GM12864 (cell line): ENCODE results near the gene XKRX.

Experiments used
- DNase-seq: peaks from one replicate; pipeline ENCODE4 v3.0.0-alpha.2; 2011; ENCODE audit warnings: low read depth
- H3K4me3 ChIP-seq: 2 replicates; pipeline ENCODE4 v1.5.1; 2011; ENCODE audit warnings: mild to moderate bottlenecking, low read depth, low read length, control low read depth
- TF ChIP-seq, protein P1 (sequence below): IDR thresholded peaks from 2 replicates; pipeline ENCODE4 v1.5.1; 2011; ENCODE audit warnings: low read depth, mild to moderate bottlenecking, moderate library complexity, low read length, control low read depth, inconsistent platforms; ENCODE audit errors: missing control alignments

The XKRX gene

DNA sequence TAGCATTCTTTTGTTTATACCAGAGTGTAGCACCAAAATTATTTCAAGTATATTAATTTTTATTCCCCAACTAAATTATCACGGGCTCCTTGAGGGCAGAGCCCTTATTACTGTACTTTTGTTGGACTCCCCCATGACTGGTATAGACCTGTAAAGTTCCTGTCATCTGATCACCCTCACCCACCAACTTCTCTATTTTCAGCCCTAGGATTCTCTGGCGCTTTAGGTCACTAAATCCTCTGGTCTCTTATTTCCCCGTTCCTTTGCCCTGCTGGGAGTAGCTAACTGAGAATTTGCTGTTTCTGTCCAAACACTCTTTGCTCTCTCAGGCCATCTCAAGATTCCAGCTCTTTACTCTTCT is 3.2 kb upstream of the XKRX start:
- TF ChIP-seq, protein P1, sequence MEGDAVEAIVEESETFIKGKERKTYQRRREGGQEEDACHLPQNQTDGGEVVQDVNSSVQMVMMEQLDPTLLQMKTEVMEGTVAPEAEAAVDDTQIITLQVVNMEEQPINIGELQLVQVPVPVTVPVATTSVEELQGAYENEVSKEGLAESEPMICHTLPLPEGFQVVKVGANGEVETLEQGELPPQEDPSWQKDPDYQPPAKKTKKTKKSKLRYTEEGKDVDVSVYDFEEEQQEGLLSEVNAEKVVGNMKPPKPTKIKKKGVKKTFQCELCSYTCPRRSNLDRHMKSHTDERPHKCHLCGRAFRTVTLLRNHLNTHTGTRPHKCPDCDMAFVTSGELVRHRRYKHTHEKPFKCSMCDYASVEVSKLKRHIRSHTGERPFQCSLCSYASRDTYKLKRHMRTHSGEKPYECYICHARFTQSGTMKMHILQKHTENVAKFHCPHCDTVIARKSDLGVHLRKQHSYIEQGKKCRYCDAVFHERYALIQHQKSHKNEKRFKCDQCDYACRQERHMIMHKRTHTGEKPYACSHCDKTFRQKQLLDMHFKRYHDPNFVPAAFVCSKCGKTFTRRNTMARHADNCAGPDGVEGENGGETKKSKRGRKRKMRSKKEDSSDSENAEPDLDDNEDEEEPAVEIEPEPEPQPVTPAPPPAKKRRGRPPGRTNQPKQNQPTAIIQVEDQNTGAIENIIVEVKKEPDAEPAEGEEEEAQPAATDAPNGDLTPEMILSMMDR: no peak
- no peak overlapping the region for H3K4me3 ChIP-seq
- no peak for DNase-seq

DNA sequence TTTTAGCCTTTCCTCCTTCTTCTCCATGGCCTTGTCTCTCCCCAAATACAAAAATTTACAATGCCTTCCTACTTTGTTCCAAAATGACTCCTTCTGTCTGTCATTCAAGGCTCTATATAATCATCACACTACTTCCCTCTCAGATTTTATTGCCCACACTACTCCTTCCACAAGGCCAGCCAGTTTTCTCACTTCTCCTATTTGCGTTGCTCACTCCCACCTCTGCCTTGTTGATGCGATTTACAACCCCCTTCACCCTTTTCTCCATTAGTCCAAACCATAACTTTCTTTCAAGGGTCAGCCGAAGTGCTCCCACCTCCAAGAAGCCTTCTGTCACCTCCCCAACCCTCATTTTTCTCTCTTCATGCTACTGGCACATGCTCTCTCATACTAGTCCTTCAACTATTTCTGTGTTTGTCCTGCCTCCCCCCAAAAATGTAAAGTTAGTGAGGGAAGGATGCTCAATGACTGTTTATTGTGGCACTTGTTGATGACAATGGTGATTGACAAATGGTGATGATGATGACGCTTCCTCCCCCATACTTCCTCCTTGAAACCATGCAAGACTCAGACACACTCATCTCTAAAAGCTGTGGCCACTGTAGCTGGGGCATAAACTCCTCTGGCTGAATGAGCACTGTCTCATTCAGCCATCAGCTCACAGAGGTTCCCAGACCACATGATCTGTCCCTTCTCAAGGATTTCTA is 2.7 kb upstream of the XKRX start:
- no peak overlapping the region for H3K4me3 ChIP-seq
- DNase-seq: no peak
- TF ChIP-seq, protein P1: no peak

DNA sequence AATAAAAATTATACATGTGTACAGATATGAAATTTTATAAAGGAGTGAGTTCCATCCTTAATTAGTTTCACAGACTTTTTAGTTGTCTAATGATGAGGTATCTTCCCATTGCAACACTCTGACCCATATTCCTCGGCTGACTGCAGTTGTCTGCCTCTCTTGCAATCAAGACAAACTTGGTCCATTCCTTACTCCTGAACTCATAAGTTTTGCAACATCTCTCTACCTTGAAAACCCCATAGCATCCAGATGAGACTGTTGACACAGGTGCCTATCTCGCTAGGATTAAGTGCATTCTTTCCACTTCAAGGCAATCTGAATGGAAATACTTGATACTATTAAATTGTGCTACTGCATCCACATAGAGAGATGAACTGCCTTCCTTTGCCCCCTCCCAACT is 2.3 kb downstream of the XKRX start:
- DNase-seq: no peak
- H3K4me3 ChIP-seq: no peak overlapping the region
- TF ChIP-seq, protein P1: no peak

DNA sequence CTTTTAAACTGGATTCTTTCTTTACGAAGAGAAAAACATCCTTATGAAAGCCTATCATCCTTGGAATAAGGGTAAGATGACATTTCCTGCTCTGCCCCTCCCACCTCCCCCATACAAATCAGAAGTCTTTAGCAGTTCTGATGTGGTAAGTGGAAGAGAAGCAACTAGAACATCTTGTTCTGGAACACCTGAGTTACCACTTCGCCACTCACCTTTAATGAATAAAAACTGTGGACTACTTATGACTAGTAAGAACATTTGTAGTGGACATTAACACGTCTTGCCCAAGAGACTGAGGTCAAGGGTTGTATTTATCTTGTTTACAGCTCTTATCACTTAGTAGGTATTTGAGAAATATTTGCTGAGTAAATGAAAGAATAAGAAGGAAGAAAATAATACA is 4.3 kb downstream of the XKRX start:
- no peak for DNase-seq
- H3K4me3 ChIP-seq: no peak overlapping the region
- TF ChIP-seq, protein P1: no peak

DNA sequence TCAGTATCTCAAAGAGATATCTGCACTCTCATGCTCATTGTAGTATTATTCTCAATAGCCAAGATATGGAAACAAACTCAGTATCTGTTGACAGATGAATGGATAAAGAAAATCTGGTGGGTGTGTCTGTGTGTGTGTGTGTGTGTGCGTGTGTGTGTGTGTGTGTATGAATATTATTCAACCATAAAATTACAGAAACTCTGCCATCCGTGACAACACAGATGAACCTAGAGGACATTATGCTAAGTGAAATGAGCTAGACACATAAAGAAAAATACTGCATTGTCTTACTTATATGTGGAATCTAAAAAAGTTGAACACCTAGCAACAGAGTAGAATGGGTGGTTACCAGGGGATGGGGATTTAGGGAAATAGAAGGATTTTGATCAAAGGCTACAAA is 13.2 kb downstream of the XKRX start:
- H3K4me3 ChIP-seq: no peak overlapping the region
- TF ChIP-seq, protein P1: no peak

DNA sequence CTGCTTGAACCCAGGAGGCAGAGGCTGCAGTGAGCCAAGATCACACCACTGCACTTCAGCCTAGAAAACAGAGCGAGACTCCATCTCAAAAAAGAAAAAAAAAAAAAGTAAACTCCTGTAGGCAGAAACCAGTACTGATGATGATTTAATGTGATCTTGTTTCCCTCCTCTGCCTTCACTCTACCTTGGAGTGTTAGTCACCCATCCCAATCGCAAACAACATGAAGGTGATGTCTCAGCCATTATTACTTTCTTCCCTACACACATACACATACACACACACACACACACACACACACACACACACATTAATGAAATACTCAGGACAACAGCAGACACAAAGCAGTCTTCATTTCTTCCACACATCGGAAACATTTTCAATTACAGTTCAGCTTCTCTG is 15.6 kb downstream of the XKRX start:
- no peak overlapping the region for H3K4me3 ChIP-seq
- no peak for DNase-seq
- TF ChIP-seq, protein P1: no peak

More for the DNA sequence above, 13.2 kb downstream of the XKRX start:
- no peak for DNase-seq

DNA sequence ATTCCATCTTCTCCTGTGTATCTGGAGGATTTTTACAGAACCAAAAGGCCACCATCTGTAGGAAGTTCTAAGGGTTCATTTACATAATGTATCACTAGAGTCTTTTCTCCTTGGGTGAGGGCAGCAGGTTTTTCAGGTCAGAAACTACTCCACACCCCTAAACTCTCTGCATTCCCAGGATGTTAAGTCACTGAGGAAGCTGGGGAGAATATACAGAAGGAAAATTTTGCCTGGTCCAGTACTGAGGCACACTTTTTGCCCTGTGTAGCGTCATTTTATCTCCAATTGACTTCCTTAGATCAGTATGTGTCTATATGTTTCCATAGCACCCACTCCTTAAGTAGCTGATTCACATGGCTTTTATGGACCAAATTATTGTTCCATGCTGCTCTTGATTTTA is 17.0 kb downstream of the XKRX start:
- DNase-seq: no peak
- TF ChIP-seq, protein P1: no peak

More for the DNA sequence above, 17.0 kb downstream of the XKRX start:
- H3K4me3 ChIP-seq: no peak overlapping the region
